Effector memory CD4-positive, alpha-beta T cell (primary cell): ENCODE results near the gene TNFRSF9.
A peak's percentile ranks its signal among the peaks of the same experiment; 100 is the strongest.
"Not testable (repeated sequence)": the region's sequence is repeated elsewhere in the genome, so short reads cannot be mapped to it uniquely, and the experiment has no call there.

ENCODE experiments used
- DNase-seq, 3 donors: peaks; one replicate each; pipeline ENCODE4 v3.0.0-alpha.2; 2020
- H3K27ac ChIP-seq: 2 replicates; pipeline ENCODE4 v1.7.0; 2013; ENCODE audit warnings: mild to moderate bottlenecking, low read length, moderate library complexity; ENCODE audit not compliant: insufficient read depth, poor library complexity, severe bottlenecking
- H3K27me3 ChIP-seq: replicated peaks from 2 replicates; pipeline ENCODE4 v1.7.0; 2013; ENCODE audit warnings: mild to moderate bottlenecking, low read length; ENCODE audit not compliant: insufficient read depth, control insufficient read depth, poor library complexity, severe bottlenecking
- H3K36me3 ChIP-seq: 2 replicates; pipeline ENCODE4 v1.7.0; 2013; ENCODE audit warnings: mild to moderate bottlenecking, low read length, moderate library complexity; ENCODE audit not compliant: control insufficient read depth, insufficient read depth
- H3K4me1 ChIP-seq: 2 replicates; pipeline ENCODE4 v1.7.0; 2013; ENCODE audit warnings: low read length, mild to moderate bottlenecking; ENCODE audit not compliant: control insufficient read depth, insufficient read depth, poor library complexity, severe bottlenecking
- H3K4me3 ChIP-seq: 2 replicates; pipeline ENCODE4 v1.7.0; 2013; ENCODE audit warnings: low read length, low read depth, mild to moderate bottlenecking; ENCODE audit not compliant: insufficient read depth, poor library complexity, severe bottlenecking
- H3K9me3 ChIP-seq: 2 replicates; pipeline ENCODE4 v1.7.0; 2013; ENCODE audit warnings: mild to moderate bottlenecking, low read length, moderate library complexity; ENCODE audit not compliant: control insufficient read depth

TNFRSF9 gene

DNA sequence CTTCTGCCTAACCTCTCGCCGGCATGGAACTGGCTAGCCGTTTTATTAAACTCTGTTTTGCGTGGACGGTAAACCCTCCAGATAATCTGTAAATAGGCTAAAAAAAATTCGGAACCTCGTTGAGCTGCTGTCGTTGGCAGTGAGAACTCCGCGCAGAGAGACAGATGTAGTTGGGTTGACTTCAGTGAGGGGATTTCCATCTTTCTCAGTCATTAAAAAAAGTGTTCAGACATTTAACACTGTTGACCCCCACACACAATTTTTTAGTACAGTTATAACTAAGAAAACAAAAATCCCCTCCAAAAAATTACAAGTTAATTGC is 21.3 kb upstream of the TNFRSF9 start:
- H3K27me3 ChIP-seq: no peaks in the 10 kb centered on the region
- H3K36me3 ChIP-seq: peaks cover 30% of the 10 kb centered on the region
- peaks cover 19% of the 10 kb centered on the region for H3K4me1 ChIP-seq
- peak overlapping the region; percentile 86 for H3K4me3 ChIP-seq
- DNase-seq: peak in 1 of 3 donors; percentile 14
- peak overlapping the region; percentile 93 for H3K27ac ChIP-seq
- no peaks in the 10 kb centered on the region for H3K9me3 ChIP-seq

DNA sequence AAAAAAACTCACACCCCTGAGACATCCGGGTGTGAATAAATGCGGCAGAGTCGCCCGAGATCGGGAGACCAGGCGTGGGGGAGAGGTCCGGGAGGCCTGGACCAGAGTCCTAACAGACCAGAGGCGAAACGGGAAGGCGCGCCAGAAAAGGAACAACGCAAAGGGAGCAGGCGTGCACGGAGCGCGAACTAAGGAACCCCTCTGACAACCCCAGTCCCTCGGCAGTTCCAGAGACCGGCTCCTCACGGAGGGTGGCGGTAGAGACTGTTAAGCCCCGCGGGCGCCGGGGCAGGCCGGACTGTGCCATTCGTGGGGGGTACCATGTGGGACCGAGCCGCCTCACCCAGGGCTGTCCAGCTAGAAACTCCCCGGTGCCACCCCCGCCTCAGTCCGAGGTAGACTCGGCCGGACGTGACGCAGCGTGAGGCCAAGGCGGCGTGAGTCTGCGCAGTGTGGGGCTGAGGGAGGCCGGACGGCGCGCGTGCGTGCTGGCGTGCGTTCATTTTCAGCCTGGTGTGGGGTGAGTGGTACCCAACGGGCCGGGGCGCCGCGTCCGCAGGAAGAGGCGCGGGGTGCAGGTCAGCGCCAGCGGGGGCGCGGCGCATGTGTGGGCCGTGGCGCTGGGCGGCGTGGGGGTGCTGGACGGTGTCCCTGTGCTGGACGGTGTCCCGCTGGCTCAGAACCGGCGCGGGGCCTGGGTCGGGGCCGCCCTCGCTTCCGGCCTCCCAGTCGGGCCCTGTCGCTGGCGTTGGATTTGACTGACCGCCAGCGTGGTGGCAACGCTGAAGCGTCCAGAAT is 20.8 kb upstream of the TNFRSF9 start, which contains the start of gene PARK7:
PARK7 (plus strand) TSS at position 496 of the 798 bp plus-strand sequence. CDS start 1,075 bp downstream, outside the sequence.
- Histone ChIP-seq H3K27me3 (no peaks in the 10 kb centered on the region), H3K9me3 (no peaks in the 10 kb centered on the region), H3K36me3 (peaks cover 25% of the 10 kb centered on the region), H3K4me1 (peaks cover 22% of the 10 kb centered on the region), H3K4me3 (peak within 1 kb of the TSS; percentile 86), H3K27ac (peak within 1 kb of the TSS; percentile 93)
- DNase-seq: peak; percentile 98 to 100 (median 100)

DNA sequence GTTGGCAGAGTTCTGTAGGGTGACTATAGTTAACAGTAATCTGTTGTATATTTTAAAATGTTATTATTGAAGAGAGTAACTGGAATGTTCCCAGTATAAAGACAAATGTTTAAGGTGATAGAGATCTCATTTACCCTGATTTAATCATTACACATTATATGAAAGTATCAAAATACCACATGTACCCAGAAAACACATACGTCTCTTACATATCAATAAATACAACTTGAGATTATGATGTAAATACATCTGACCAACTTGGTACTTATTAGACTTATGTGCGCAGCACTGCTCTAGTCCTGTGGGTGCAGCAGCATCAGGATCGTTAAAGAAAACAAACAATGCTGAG is 20.2 kb upstream of the TNFRSF9 start:
- DNase-seq: no peak
- Histone ChIP-seq H3K4me1 (peaks cover 28% of the 10 kb centered on the region), H3K4me3 (peak overlapping the region; percentile 86), H3K27ac (peak overlapping the region; percentile 93), H3K9me3 (no peaks in the 10 kb centered on the region), H3K27me3 (no peaks in the 10 kb centered on the region), H3K36me3 (peaks cover 20% of the 10 kb centered on the region)

DNA sequence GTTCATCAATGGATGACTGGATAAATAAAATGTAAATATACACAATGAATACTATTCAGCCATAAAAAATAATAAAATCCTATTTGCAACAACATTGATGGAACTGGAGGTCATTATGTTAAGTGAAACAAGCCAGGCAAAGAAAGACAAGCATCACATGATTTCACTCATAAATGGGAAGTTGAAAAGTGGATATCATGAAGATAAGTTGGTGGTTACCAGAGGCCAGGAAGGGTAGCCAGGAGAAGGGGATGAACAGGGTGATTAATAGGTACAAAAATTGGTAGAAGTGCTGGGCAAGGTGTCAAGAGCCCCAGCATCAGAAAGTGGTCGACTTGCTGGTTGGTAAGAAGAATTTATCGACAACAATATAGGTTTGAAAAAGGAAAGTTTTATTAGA is 19.5 kb upstream of the TNFRSF9 start:
- no peak for DNase-seq
- Histone ChIP-seq H3K4me1 (peaks cover 28% of the 10 kb centered on the region), H3K36me3 (peaks cover 14% of the 10 kb centered on the region), H3K27ac (peak overlapping the region; percentile 93), H3K27me3 (no peaks in the 10 kb centered on the region), H3K9me3 (no peaks in the 10 kb centered on the region), H3K4me3 (no peak overlapping the region)

DNA sequence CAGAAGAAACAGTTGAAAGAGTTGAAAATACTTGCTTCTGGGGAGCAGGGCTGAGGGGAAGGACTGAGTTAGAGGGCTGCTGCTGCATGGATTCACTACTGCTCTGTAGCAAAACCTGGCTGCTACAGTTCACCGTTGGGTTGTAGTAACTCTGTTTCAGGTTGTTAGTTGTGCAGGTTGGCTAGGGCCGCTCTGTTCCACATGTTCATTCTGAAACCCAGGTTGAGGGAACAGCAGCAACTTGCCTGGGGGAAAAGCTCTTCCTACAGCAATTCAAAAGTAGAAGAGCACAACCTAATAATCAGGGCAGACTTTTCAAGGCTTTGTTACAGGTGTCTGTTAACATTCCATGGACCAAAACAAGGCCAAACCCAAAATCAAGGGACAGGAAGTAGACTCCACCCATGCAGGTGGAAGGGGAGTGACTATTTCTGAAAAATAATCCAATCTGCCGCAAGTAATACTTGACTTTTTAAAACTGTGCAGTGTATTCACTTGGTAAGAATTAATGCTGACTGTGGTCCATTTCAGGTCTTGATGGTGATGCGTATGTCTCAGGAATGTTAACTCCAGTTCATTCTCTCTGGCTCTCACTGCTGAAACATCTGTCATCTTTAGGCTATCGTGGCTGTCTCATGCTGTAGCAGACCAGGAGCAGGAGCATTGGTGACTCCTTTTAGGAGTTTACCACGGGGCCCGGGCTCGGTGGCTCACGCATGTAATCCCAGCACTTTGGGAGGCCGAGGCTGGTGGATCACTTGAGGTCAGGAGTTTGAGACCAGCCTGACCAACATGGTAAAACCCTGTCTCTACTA is 15.8 kb upstream of the TNFRSF9 start:
- H3K27me3 ChIP-seq: no peaks in the 10 kb centered on the region
- no peak overlapping the region for H3K27ac ChIP-seq
- H3K4me3 ChIP-seq: no peak overlapping the region
- H3K36me3 ChIP-seq: no peaks in the 10 kb centered on the region
- H3K4me1 ChIP-seq: peaks cover 18% of the 10 kb centered on the region
- no peaks in the 10 kb centered on the region for H3K9me3 ChIP-seq
- no peak for DNase-seq

DNA sequence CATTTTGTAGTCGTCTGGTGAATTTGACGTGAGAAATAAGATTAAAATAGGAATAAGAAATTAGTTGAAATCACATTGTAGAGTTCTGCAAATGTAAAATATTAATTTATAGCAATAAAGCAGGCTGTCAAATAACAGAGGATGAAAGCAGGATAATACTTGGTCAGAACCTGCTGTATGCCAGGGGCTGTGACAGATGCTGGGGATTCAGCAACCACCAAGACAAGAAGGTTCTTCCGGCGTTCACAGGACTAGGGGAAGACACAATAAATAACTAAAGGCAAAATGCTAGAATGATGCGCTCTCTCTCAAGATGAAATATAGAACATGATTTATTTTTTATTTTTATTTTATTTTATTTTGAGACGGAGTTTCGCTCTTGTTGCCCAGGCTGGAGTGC is 14.0 kb upstream of the TNFRSF9 start:
- Histone ChIP-seq H3K36me3 (no peaks in the 10 kb centered on the region), H3K4me1 (peaks cover 14% of the 10 kb centered on the region), H3K9me3 (no peaks in the 10 kb centered on the region), H3K27me3 (no peaks in the 10 kb centered on the region), H3K4me3 (peak overlapping the region; percentile 71), H3K27ac (peak overlapping the region; percentile 76)
- no peak for DNase-seq

DNA sequence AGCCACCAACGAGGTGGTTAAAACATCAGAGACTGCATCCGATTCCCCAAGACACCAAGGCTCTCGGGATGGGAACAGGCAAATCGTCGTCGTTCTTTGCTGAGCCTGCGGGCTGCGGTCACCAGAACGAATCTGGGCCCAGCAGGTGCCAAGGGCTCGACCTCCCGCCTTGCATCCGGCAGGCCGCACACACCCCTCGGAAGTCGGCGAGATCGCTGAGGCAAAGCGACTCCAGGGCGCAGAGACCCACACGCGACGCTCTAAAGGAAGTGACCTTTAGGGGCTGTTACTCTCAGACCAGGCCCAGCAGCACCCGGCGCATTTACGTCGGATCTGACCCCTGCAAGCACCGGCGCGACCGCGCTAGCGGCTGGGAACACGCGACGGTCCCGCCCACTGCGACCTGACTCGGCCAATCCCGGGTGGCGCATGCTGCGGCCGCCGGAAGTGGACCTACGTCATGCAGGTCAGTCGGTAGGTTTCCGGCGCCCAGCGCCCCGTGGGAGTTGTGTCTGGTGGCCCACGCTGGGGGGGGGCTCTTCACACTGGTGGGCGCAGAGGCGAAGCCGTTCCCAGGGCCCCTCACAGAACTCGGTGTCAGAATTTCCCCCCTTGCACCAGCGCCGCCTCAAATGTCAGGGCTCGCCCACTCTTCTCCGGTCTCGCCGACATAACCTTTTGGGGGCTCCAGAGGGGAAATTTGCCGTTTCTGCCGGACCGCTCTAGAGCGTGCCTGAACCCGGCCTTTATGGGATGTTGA is 13.4 kb upstream of the TNFRSF9 start:
- peaks cover 18% of the 10 kb centered on the region for H3K4me1 ChIP-seq
- DNase-seq: peak; percentile 58 to 74 (median 60)
- no peaks in the 10 kb centered on the region for H3K27me3 ChIP-seq
- no peaks in the 10 kb centered on the region for H3K36me3 ChIP-seq
- peak overlapping the region; percentile 76 for H3K27ac ChIP-seq
- H3K4me3 ChIP-seq: peak overlapping the region; percentile 71
- H3K9me3 ChIP-seq: no peaks in the 10 kb centered on the region

DNA sequence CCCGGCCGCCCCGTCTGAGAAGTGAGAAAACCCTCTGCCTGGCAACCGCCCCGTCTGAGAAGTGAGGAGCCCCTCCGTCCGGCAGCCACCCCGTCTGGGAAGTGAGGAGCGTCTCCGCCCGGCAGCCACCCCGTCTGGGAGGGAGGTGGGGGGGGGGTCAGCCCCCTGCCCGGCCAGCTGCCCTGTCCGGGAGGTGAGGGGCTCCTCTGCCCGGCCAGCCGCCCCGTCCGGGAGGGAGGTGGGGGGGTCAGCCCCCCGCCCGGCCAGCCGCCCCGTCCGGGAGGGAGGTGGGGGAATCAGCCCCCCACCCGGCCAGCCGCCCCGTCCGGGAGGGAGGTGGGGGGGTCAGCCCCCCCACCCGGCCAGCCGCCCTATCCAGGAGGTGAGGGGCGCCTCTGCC is 12.2 kb upstream of the TNFRSF9 start:
- peaks cover 22% of the 10 kb centered on the region for H3K4me1 ChIP-seq
- H3K27me3 ChIP-seq, H3K27ac ChIP-seq, H3K36me3 ChIP-seq, H3K4me3 ChIP-seq, DNase-seq, H3K9me3 ChIP-seq: not testable (repeated sequence)

DNA sequence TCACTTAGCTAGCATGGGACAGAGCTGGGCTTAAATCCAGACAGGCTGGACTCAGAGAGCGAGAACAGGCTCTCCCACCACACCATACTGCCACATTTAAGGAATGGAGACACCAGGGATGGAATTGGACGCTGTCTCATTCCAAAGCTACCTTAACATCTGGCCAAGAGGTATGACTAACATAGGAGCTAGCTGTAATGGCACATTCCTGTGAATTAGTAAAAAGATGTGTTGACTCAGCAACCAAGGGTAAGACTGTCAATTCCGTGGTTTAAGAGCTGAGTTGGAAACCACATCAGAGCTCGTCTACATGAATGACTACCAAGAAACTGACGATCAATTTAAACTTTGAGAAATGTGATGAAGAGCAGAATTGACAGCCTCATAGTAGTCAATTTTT is 8.3 kb upstream of the TNFRSF9 start:
- no peaks in the 10 kb centered on the region for H3K36me3 ChIP-seq
- no peaks in the 10 kb centered on the region for H3K27me3 ChIP-seq
- H3K27ac ChIP-seq: no peak overlapping the region
- H3K9me3 ChIP-seq: no peaks in the 10 kb centered on the region
- peaks cover 11% of the 10 kb centered on the region for H3K4me1 ChIP-seq
- H3K4me3 ChIP-seq: no peak overlapping the region
- peak in 1 of 3 donors; percentile 11 for DNase-seq
